Smooth muscle cell (in vitro differentiated cells): ENCODE measurements around the gene SIK2. TPM values are rescaled to one million over a fixed set of nuclear protein-coding genes. Genes with fewer than 3 reads are reported as not detected.
A peak's percentile ranks its signal among the peaks of the same experiment; 100 is the strongest.

Source experiments
- DNase-seq: peaks from one replicate; lab custom pipeline; 2025; ENCODE audit not compliant: unreplicated experiment; lab: John Stamatoyannopoulos, UW
- H2AFZ ChIP-seq: fragments of 200-600 bp; sonication (generic); 2 replicates; pipeline ENCODE4 v1.6.0; 2016; ENCODE audit warnings: antibody characterized with exemption, low read depth, mild to moderate bottlenecking
- H3F3A ChIP-seq: fragments of 200-600 bp; sonication (generic); 2 replicates; pipeline ENCODE4 v1.6.0; 2017; ENCODE audit warnings: antibody characterized with exemption, low read depth
- H3K27ac ChIP-seq: fragments of 200-600 bp; sonication (generic); 2 replicates; pipeline ENCODE4 v1.5.1; 2016; ENCODE audit warnings: low read depth, mild to moderate bottlenecking
- H3K27me3 ChIP-seq: fragments of 200-600 bp; sonication (generic); 2 replicates; pipeline ENCODE4 v1.6.1; 2016; ENCODE audit warnings: low read depth, mild to moderate bottlenecking
- H3K36me3 ChIP-seq: fragments of 200-600 bp; sonication (generic); 2 replicates; pipeline ENCODE4 v1.5.1; 2016; ENCODE audit warnings: low read depth
- H3K4me1 ChIP-seq: fragments of 200-600 bp; sonication (generic); 2 replicates; pipeline ENCODE4 v1.5.1; 2016; ENCODE audit warnings: low read depth
- H3K4me2 ChIP-seq: fragments of 200-600 bp; sonication (generic); 2 replicates; pipeline ENCODE4 v1.6.0; 2016; ENCODE audit warnings: mild to moderate bottlenecking
- H3K4me3 ChIP-seq: fragments of 200-600 bp; sonication (generic); 2 replicates; pipeline ENCODE4 v1.5.1; 2016; ENCODE audit warnings: mild to moderate bottlenecking
- H3K79me2 ChIP-seq: fragments of 200-600 bp; sonication (generic); 2 replicates; pipeline ENCODE4 v1.6.0; 2016; ENCODE audit warnings: low read depth, mild to moderate bottlenecking
- H3K9ac ChIP-seq: fragments of 200-600 bp; sonication (generic); 2 replicates; pipeline ENCODE4 v1.6.0; 2016; ENCODE audit warnings: low read depth
- H3K9me3 ChIP-seq: fragments of 200-600 bp; sonication (generic); replicated peaks from 2 replicates; pipeline ENCODE4 v1.5.1; 2016; ENCODE audit warnings: low read depth
- H4K20me1 ChIP-seq: fragments of 200-600 bp; sonication (generic); 2 replicates; pipeline ENCODE4 v1.6.0; 2016; ENCODE audit warnings: low read depth
- WGBS: methylation state at CpG from one replicate; pipeline ENCODE4 v1.1.7; 2016; ENCODE audit warnings: low lambda C conversion rate; 5-methylcytosine and 5-hydroxymethylcytosine counted together
- polyA plus RNA-seq: library from polyadenylated mRNA; unstranded; fragments of >200 nt; fragmentation: Nextera tagmentation; extraction: Ambion mirVana; gene quantifications from 2 replicates; pipeline ENCODE4 v1.2.1, GENCODE V29; 2016
- total RNA-seq: library from RNA; depleted of rRNA; stranded (reverse); fragments of >200 nt; gene quantifications from 2 replicates; pipeline ENCODE4 v1.2.3, GENCODE V29; 2014
- TF ChIP-seq, protein P1 (sequence below): fragments of 200-600 bp; sonication (generic); IDR thresholded peaks from 2 replicates; pipeline ENCODE4 v1.5.1; 2017; ENCODE audit warnings: borderline replicate concordance, mild to moderate bottlenecking, antibody characterized with exemption; ENCODE audit not compliant: insufficient read depth, poor library complexity, severe bottlenecking

SIK2 gene
- total and polyA plus RNA-seq, 2 experiments from 2014 or later, result 1.9 to 14.1 TPM

DNA sequence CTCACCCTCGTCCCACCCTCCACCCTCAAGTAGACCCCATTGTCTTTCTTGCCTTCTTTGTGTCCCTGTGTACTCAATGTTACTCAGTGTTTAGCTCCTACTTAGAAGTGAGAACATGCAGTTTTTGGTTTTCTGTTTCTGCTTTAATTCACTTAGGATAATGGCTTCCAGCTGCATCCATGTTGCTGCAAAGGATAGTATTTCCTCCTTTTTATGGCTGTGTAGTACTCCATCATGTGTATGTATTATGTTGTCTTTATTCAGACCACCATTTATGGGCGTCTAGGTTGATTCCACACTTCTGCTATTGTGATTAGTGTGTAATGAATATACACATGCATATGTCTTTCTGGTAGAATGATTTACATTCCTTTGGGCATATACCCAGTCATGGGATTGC, 73.6 kb downstream of the SIK2 start:
- Histone ChIP-seq H3K9me3 (no peaks in the 10 kb centered on the region), H3K36me3 (no peaks in the 10 kb centered on the region), H3K4me2 (no peak overlapping the region), H3F3A (no peaks in the 10 kb centered on the region), H3K79me2 (no peaks in the 10 kb centered on the region), H3K4me1 (peaks cover 3% of the 10 kb centered on the region), H4K20me1 (peaks cover 18% of the 10 kb centered on the region), H3K4me3 (no peak overlapping the region), H3K9ac (no peak overlapping the region), H3K27ac (no peak overlapping the region), H3K27me3 (no peaks in the 10 kb centered on the region), H2AFZ (no peak overlapping the region)
- DNase-seq, result no peak
- WGBS, result 94% methylated on average over 2 of the region's 2 CpGs
- TF ChIP-seq, protein P1, sequence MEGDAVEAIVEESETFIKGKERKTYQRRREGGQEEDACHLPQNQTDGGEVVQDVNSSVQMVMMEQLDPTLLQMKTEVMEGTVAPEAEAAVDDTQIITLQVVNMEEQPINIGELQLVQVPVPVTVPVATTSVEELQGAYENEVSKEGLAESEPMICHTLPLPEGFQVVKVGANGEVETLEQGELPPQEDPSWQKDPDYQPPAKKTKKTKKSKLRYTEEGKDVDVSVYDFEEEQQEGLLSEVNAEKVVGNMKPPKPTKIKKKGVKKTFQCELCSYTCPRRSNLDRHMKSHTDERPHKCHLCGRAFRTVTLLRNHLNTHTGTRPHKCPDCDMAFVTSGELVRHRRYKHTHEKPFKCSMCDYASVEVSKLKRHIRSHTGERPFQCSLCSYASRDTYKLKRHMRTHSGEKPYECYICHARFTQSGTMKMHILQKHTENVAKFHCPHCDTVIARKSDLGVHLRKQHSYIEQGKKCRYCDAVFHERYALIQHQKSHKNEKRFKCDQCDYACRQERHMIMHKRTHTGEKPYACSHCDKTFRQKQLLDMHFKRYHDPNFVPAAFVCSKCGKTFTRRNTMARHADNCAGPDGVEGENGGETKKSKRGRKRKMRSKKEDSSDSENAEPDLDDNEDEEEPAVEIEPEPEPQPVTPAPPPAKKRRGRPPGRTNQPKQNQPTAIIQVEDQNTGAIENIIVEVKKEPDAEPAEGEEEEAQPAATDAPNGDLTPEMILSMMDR, result no peak

DNA sequence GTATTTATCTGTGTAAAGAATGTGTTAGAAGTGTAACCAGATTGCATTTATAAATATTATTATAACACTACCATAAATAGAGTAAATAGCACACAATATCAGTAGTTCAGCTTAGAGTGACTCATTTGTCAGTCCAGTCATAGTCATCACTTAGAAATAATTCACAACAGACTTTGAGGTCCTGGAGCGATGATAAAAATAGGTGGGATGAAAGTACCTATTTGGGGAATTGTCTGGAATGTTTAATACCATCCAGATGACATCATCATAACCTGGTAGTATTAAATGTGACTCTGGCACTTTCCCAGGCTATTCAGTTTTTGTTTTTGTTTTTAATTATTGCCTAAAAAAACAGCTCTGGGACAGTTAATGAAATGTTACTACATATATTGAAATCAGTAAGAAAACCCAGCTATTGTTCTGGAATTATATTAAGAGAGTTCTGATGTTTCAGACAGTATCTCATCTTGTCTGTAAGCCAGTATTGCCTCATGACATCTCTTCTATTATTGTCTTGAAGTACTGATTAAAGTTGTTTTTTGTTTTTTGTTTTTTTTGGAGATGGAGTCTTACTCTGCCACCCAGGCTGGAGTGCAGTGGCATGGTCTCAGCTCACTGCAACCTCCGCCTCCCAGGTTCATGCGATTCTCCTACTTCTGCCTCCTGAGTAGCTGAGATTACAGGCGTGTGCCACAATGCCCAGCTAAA, 74.8 kb downstream of the SIK2 start:
- DNase-seq, result no peak
- H3K27me3 ChIP-seq, result no peaks in the 10 kb centered on the region
- 86% methylated on average over 4 of the region's 4 CpGs for WGBS
- H3F3A ChIP-seq, result no peaks in the 10 kb centered on the region
- no peaks in the 10 kb centered on the region for H3K9me3 ChIP-seq
- peak overlapping the region; percentile 43 for H3K4me2 ChIP-seq
- no peak overlapping the region for H3K9ac ChIP-seq
- TF ChIP-seq, protein P1, result no peak
- H4K20me1 ChIP-seq, result peaks cover 16% of the 10 kb centered on the region
- peaks cover 3% of the 10 kb centered on the region for H3K79me2 ChIP-seq
- no peak overlapping the region for H3K4me3 ChIP-seq
- H2AFZ ChIP-seq, result no peak overlapping the region
- peak overlapping the region; percentile 55 for H3K27ac ChIP-seq
- H3K4me1 ChIP-seq, result peaks cover 3% of the 10 kb centered on the region
- no peaks in the 10 kb centered on the region for H3K36me3 ChIP-seq

DNA sequence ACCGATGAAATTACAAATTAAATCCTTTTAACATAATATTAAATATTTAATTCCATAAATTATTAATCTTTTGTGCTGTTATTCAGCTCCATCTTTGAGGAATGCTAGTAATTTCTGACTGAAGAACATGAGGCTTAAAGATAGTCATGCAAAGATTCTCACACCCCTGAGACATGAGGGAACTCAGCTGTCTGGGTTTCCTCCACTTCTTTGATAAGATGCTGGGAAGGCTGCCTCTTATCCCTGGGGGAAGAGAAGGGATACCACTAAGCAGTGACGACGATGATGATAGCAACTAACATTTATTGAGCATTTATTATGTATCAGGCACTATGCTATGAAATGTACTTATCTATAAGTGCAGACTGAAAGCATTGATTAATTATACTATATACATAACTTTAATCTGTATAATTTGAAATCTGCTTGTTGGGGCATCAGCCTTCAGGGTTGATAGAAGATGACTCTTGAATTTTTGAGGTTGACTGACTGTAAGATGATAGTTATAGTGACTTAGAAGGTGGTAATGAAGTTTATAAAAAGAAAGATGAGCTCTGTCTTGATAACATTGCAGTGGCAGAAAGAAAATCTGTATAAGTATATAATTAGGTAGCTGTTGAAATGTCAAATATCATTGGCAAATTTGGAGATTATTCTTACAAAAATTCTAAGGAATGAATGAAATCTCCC, 78.4 kb downstream of the SIK2 start:
- no peaks in the 10 kb centered on the region for H3K27me3 ChIP-seq
- no peaks in the 10 kb centered on the region for H3K9me3 ChIP-seq
- no peak overlapping the region for H3K9ac ChIP-seq
- H3F3A ChIP-seq, result no peaks in the 10 kb centered on the region
- TF ChIP-seq, protein P1, result no peak
- H3K4me3 ChIP-seq, result no peak overlapping the region
- no peak overlapping the region for H3K27ac ChIP-seq
- 68% methylated on average over 3 of the region's 3 CpGs for WGBS
- no peaks in the 10 kb centered on the region for H3K36me3 ChIP-seq
- peaks cover 19% of the 10 kb centered on the region for H4K20me1 ChIP-seq
- H3K79me2 ChIP-seq, result peaks cover 10% of the 10 kb centered on the region
- DNase-seq, result no peak
- H3K4me2 ChIP-seq, result no peak overlapping the region
- peaks cover 3% of the 10 kb centered on the region for H3K4me1 ChIP-seq
- no peak overlapping the region for H2AFZ ChIP-seq
